Measurements from ENCODE around the gene SYP. TPM values are rescaled to one million over a fixed set of nuclear protein-coding genes. Genes with fewer than 3 reads are reported as not detected.

The SYP gene
- total and polyA plus RNA-seq, 12 donors: 0.59 to 2.9 (median 1.2) TPM

DNA sequence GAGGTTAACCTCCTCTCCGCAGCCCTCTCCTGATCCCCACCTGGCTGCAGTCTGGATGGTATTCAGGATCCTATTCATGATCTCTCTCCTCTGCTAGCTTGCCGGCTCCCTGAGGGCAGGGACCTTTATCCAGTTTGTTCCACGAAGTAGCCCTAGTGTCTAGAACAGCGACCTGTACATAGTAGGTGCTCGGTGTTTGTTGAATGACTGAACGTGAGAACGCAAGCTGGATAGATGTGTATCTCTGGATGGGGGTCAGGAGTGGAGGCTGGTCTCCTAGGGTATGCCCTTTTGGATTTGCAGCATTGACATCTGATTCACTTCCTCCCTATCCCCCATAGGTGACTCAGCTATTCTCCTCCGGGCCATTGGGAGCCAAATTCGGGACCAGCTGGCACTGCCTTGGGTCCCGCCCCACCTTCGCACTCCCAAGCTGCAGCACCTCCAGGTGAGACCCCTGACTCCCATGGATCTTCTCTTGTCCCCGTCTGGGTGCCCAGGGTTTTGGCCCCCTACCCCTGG lies 42.6 kb upstream of the SYP start:
- DNase-seq (no peak), ATAC-seq (no peak)
- Histone ChIP-seq H3K9me3 (no peaks in the 10 kb centered on the region), H3K4me1 (peaks cover 0 to 11% (median 0%) of the 10 kb centered on the region in 9 donors), H3K27me3 (no peaks in the 10 kb centered on the region), H3K27ac (no peak overlapping the region), H3K36me3 (peaks cover 0 to 62% (median 0%) of the 10 kb centered on the region in 9 donors), H3K4me3 (no peak overlapping the region)
- intact Hi-C loops (cut with DNase I): no loop called here
- TF ChIP-seq, protein P1, sequence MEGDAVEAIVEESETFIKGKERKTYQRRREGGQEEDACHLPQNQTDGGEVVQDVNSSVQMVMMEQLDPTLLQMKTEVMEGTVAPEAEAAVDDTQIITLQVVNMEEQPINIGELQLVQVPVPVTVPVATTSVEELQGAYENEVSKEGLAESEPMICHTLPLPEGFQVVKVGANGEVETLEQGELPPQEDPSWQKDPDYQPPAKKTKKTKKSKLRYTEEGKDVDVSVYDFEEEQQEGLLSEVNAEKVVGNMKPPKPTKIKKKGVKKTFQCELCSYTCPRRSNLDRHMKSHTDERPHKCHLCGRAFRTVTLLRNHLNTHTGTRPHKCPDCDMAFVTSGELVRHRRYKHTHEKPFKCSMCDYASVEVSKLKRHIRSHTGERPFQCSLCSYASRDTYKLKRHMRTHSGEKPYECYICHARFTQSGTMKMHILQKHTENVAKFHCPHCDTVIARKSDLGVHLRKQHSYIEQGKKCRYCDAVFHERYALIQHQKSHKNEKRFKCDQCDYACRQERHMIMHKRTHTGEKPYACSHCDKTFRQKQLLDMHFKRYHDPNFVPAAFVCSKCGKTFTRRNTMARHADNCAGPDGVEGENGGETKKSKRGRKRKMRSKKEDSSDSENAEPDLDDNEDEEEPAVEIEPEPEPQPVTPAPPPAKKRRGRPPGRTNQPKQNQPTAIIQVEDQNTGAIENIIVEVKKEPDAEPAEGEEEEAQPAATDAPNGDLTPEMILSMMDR (IDR thresholded peaks at IDR 0.05): no peak
- WGBS, 2 donors: 91 to 92% methylated on average over 12 of the region's 12 CpGs

DNA sequence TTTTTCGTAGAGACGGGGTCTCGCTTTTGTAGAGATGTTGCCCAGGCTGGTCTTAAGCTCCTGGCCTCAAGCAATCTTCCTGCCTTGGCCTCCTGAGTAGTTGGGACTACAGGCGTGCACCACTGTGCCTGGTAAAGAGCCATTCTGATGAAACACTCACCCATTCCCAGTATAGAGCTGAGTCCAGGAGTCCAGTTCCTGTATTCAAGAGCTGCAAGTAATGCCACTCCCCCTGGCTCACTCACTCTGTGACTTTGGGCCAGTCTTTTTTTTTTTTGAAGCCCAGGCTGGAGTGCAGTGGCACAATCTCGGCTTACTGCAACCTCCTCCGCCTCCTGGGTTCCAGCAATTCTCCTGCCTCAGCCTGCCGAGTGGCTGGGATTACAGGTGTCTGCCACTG lies 38.7 kb upstream of the SYP start:
- Histone ChIP-seq H3K27me3 (no peaks in the 10 kb centered on the region), H3K36me3 (peaks cover 0 to 26% (median 0%) of the 10 kb centered on the region in 9 donors), H3K27ac (no peak overlapping the region), H3K4me1 (peaks cover 0 to 29% (median 0%) of the 10 kb centered on the region in 9 donors), H3K4me3 (no peak overlapping the region), H3K9me3 (no peaks in the 10 kb centered on the region)
- ATAC-seq (no peak), DNase-seq (no peak)
- WGBS, 2 donors: 79 to 82% methylated on average over 6 to 7 of the region's 7 CpGs
- intact Hi-C loops (cut with DNase I): loop anchor here in 1 of 10 donors (5.0 kb wide), 1 partner anchor 46 kb away; no protein-coding TSS in a partner anchor
- TF ChIP-seq, protein P1 (IDR thresholded peaks at IDR 0.05): no peak

DNA sequence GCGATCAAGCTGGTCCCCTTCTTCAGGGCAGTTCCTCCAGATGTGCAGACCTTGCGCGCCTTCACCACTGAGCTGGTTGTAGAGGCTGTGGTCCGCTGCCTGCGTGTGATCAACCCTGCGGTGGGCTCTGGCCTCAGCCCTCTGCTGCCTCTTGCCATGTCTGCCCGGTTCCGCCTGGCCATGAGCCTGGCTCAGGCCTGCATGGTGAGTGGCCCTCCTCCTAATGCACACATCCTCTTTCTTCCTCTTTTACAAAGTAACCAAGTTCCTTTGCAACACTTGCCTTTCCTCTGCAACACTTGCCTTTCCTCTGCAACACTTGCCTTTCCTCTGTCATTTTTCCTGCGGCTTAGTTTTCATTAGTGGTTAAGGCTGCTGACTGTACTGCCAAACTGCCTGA lies 37.1 kb upstream of the SYP start:
- intact Hi-C loops (cut with DNase I): loop anchor here in 1 of 10 donors (5.0 kb wide), 1 partner anchor 45 kb away; no protein-coding TSS in a partner anchor
- peak in 1 of 8 donors; percentile 34 for ATAC-seq
- TF ChIP-seq, protein P1 (IDR thresholded peaks at IDR 0.05): no peak
- peaks cover 0 to 29% (median 0%) of the 10 kb centered on the region in 9 donors for H3K4me1 ChIP-seq
- H3K4me3 ChIP-seq: no peak overlapping the region
- 72 to 83% methylated on average over 9 of the region's 9 CpGs for WGBS, 2 donors
- H3K27me3 ChIP-seq: no peaks in the 10 kb centered on the region
- H3K9me3 ChIP-seq: no peaks in the 10 kb centered on the region
- H3K36me3 ChIP-seq: peaks cover 0 to 9% (median 0%) of the 10 kb centered on the region in 9 donors
- DNase-seq: no peak
- H3K27ac ChIP-seq: peak overlapping the region in 1 of 10 donors; percentile 91

DNA sequence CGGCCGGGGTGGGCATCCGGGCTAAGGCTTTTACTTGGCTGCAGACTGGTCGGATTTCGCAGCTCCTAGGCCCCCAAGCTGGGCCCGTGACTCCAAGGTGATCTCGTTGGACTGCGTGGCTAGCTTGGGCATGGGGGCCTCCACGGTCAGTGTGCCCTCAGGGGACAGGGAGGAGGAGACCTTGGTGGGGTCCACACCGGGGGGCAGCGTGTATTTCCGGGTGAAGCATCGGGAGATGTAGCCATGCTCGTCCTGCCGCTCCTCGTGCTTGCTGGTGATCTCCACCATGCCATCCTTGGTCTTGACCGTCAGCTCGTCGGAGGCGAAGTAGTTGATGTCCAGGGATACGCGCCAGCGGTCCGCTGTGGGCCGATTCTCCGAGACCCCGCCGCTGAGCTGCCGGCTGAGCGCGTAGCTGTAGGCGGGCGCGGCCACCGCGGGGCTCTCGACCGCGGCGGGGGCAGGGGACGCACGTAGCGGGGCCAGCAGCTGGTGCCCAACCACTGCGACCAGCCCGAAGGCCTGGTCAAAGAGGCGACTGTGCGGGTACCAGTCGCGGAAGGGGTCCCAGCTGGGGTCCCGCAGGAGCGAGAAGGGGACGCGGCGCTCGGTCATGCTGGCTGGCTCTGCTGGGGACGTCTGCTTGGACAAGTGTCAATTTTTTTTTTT lies 34.0 kb upstream of the SYP start:
- Histone ChIP-seq H3K9me3 (peaks cover 0 to 11% (median 0%) of the 10 kb centered on the region in 11 donors), H3K36me3 (no peaks in the 10 kb centered on the region), H3K4me1 (peaks cover 0 to 29% (median 0%) of the 10 kb centered on the region in 9 donors), H3K27me3 (no peaks in the 10 kb centered on the region), H3K27ac (no peak overlapping the region), H3K4me3 (peak overlapping the region in 3 of 10 donors; percentile 18 to 28 (median 25))
- intact Hi-C loops (cut with DNase I): no loop called here
- DNase-seq (no peak), ATAC-seq (no peak)
- 33 to 40% methylated on average over 30 to 56 of the region's 56 CpGs for whole genome bisulfite sequencing, 2 donors
- TF ChIP-seq, protein P1 (IDR thresholded peaks at IDR 0.05): no peak
